ENCODE results near the gene ARHGEF39. TPM values are rescaled to one million over a fixed set of nuclear protein-coding genes. Genes with fewer than 3 reads are reported as not detected.

The ARHGEF39 gene
- total and polyA plus RNA-seq, 2 donors from 2014 or later = 0.17 to 0.72 TPM

GRCh38 chr9:35689542-35690293 lies 24.7 kb upstream of the ARHGEF39 start, which contains the start of gene TPM2:
TSS of gene TPM2 (minus strand) at chr9:35689925. CDS start at chr9:35689817, 108 bp downstream.
- Histone ChIP-seq H3K36me3 (ENCODE audit: control insufficient read depth in 2 of 3, insufficient read depth in 3 of 3, low read length in 3 of 3) (peaks cover 0 to 2% (median 0%) of the 10 kb centered on the region in 3 donors), H3K9ac (ENCODE audit: low read length in 3 of 3) (peak within 1 kb of the TSS; percentile 10 to 69 (median 55)), H3K4me3 (ENCODE audit: low read length in 3 of 3) (peak within 1 kb of the TSS; percentile 45 to 74 (median 66)), H3K4me1 (ENCODE audit: control insufficient read depth in 2 of 3, insufficient read depth in 2 of 3, low read depth in 1 of 3, low read length in 3 of 3) (peaks cover 0 to 6% (median 0%) of the 10 kb centered on the region in 3 donors), H3K27ac (ENCODE audit: low read depth in 2 of 2, low read length in 2 of 2) (peak within 1 kb of the TSS; percentile 85 to 95), H3K9me3 (ENCODE audit: control insufficient read depth in 2 of 3, insufficient read depth in 1 of 3, low read length in 3 of 3) (no peaks in the 10 kb centered on the region), H3K27me3 (ENCODE audit: control insufficient read depth, insufficient read depth, low read length) (no peaks in the 10 kb centered on the region)
- no peak for FAIRE-seq
- intact Hi-C loops (cut with DNase I) = no loop called here
- TF ChIP-seq, protein P1, sequence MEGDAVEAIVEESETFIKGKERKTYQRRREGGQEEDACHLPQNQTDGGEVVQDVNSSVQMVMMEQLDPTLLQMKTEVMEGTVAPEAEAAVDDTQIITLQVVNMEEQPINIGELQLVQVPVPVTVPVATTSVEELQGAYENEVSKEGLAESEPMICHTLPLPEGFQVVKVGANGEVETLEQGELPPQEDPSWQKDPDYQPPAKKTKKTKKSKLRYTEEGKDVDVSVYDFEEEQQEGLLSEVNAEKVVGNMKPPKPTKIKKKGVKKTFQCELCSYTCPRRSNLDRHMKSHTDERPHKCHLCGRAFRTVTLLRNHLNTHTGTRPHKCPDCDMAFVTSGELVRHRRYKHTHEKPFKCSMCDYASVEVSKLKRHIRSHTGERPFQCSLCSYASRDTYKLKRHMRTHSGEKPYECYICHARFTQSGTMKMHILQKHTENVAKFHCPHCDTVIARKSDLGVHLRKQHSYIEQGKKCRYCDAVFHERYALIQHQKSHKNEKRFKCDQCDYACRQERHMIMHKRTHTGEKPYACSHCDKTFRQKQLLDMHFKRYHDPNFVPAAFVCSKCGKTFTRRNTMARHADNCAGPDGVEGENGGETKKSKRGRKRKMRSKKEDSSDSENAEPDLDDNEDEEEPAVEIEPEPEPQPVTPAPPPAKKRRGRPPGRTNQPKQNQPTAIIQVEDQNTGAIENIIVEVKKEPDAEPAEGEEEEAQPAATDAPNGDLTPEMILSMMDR (IDR thresholded peaks at IDR 0.05; ENCODE audit: borderline replicate concordance, extremely low read depth, insufficient read depth) = no peak
- DNase-seq = peak in 4 of 5 donors; percentile 57 to 95 (median 79)

DNA sequence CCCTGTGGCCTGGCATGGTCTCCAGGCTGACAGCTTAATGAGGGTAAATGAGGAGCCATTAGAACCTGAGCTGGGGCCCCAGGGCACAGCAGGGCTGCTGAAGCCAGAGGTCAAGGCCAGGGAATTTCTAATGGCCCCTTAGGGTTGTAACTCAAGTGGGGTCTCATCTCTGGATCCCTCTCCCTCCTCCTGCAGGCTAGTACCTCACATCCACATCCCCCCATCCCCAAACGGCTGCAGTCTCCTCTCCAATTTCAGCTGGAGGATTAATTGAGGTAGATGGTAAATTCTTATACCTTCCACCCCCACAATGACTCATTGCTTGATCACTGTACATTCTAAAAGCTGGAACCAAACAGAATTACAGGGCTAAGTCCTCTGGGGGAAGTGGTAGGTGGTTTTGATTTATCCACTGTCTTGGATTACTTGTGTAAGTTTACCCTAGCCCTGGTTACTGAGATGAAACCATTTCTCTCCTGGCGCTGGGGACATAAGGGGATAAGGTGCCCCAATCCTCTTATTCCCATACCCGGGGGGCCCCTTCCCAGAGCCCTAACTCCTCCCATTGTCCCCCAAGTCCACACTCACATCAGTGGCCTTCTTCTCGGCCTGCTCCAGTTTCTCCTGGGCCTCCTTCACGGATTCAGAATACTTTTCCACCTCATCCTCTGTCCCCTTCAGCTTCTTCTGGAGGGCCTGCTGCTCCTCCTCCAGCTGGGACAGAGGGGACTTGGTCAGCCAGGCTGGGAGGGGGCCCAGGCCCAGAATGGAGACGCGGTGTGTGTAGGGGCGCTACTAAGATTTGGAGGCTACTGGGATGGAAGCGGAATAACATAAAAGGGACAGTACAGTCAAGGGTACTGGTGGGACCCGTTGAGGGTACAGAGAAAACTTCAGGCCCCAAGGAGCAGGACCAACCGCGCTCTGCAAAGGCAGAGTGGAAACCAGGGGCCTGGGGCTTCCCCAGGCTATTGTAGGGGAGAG lies 23.9 kb upstream of the ARHGEF39 start:
- Histone ChIP-seq H3K4me3 (ENCODE audit: low read length in 3 of 3) (peak overlapping the region; percentile 40 to 74 (median 40)), H3K9me3 (ENCODE audit: control insufficient read depth in 2 of 3, insufficient read depth in 1 of 3, low read length in 3 of 3) (no peaks in the 10 kb centered on the region), H3K27ac (ENCODE audit: low read depth in 2 of 2, low read length in 2 of 2) (peak overlapping the region; percentile 76 to 85), H3K36me3 (ENCODE audit: control insufficient read depth in 2 of 3, insufficient read depth in 3 of 3, low read length in 3 of 3) (peaks cover 0 to 2% (median 0%) of the 10 kb centered on the region in 3 donors), H3K4me1 (ENCODE audit: control insufficient read depth in 2 of 3, insufficient read depth in 2 of 3, low read depth in 1 of 3, low read length in 3 of 3) (peaks cover 0 to 6% (median 0%) of the 10 kb centered on the region in 3 donors), H3K9ac (ENCODE audit: low read length in 3 of 3) (peak overlapping the region in 2 of 3 donors; percentile 23 to 65), H3K27me3 (ENCODE audit: control insufficient read depth, insufficient read depth, low read length) (no peaks in the 10 kb centered on the region)
- DNase-seq = peak in 2 of 5 donors; percentile 0 to 54
- intact Hi-C loops (cut with DNase I) = no loop called here
- FAIRE-seq = no peak
- TF ChIP-seq, protein P1 (IDR thresholded peaks at IDR 0.05; ENCODE audit: borderline replicate concordance, extremely low read depth, insufficient read depth) = no peak

GRCh38 chr9:35687972-35688557 lies 23.1 kb upstream of the ARHGEF39 start:
- FAIRE-seq = no peak
- no peaks in the 10 kb centered on the region for H3K9me3 ChIP-seq (ENCODE audit: control insufficient read depth in 2 of 3, insufficient read depth in 1 of 3, low read length in 3 of 3)
- no peaks in the 10 kb centered on the region for H3K27me3 ChIP-seq (ENCODE audit: control insufficient read depth, insufficient read depth, low read length)
- peaks cover 0 to 2% (median 0%) of the 10 kb centered on the region in 3 donors for H3K36me3 ChIP-seq (ENCODE audit: control insufficient read depth in 2 of 3, insufficient read depth in 3 of 3, low read length in 3 of 3)
- intact Hi-C loops (cut with DNase I) = no loop called here
- no peak for DNase-seq
- TF ChIP-seq, protein P1 (IDR thresholded peaks at IDR 0.05; ENCODE audit: borderline replicate concordance, extremely low read depth, insufficient read depth) = no peak
- peak overlapping the region in 1 of 3 donors; percentile 17 for H3K4me3 ChIP-seq (ENCODE audit: low read length in 3 of 3)
- peaks cover 0 to 6% (median 0%) of the 10 kb centered on the region in 3 donors for H3K4me1 ChIP-seq (ENCODE audit: control insufficient read depth in 2 of 3, insufficient read depth in 2 of 3, low read depth in 1 of 3, low read length in 3 of 3)
- no peak overlapping the region for H3K27ac ChIP-seq (ENCODE audit: low read depth in 2 of 2, low read length in 2 of 2)
- H3K9ac ChIP-seq (ENCODE audit: low read length in 3 of 3) = no peak overlapping the region
